PC-3 (cell line): ENCODE measurements around the gene PAIP1. TPM values are rescaled to one million over a fixed set of nuclear protein-coding genes. Genes with fewer than 3 reads are reported as not detected.

Experiments
- ATAC-seq: fragments of 200-7000 bp; cut with Tn5 transposase; 2 replicates; pipeline ENCODE4 v1.9.1; 2020; ENCODE audit warnings: mild to moderate bottlenecking, moderate library complexity
- Bru-seq: library from RNA; stranded (reverse); fragments of 400-500 nt; gene quantifications from one replicate; lab custom pipeline; 2021; lab: Mats Ljungman, UMichigan
- BruChase-seq, 2 experiments: library from RNA; stranded (reverse); fragments of 400-500 nt; gene quantifications; one replicate each; lab custom pipeline; 2021; lab: Mats Ljungman, UMichigan
- BruUV-seq: library from RNA; stranded (reverse); fragments of 400-500 nt; replicated peaks from 2 replicates; lab custom pipeline; 2021; lab: Mats Ljungman, UMichigan
- CTCF ChIA-PET: fragments of 300-600 bp; sonication (Branson Sonifier 250); formaldehyde crosslinking; loops from one replicate; lab custom pipeline; 2022; ENCODE audit warnings: antibody characterized with exemption; lab: Charles Lee
- POLR2A ChIA-PET: fragments of 300-600 bp; sonication (Branson Sonifier 250); formaldehyde crosslinking; loops from one replicate; lab custom pipeline; 2022; ENCODE audit warnings: antibody characterized with exemption; ENCODE audit not compliant: unreplicated experiment; lab: Charles Lee
- DNase-seq: peaks from one replicate; pipeline ENCODE4 v3.0.0-alpha.2; 2015
- H2AFZ ChIP-seq: fragments of 300-600 bp; sonication (generic); 2 replicates; pipeline ENCODE4 v1.6.0; 2016; ENCODE audit warnings: antibody characterized with exemption, low read length
- H3F3A ChIP-seq: fragments of 300-600 bp; sonication (generic); one replicate; pipeline ENCODE4 v1.6.0; 2017; ENCODE audit warnings: antibody characterized with exemption, low read length, control low read depth, mild to moderate bottlenecking; ENCODE audit not compliant: unreplicated experiment
- H3K27ac ChIP-seq: fragments of 300-600 bp; sonication (generic); 2 replicates; pipeline ENCODE4 v1.5.1; 2016; ENCODE audit warnings: mild to moderate bottlenecking, low read length
- H3K27me3 ChIP-seq: fragments of 300-600 bp; sonication (generic); 2 replicates; pipeline ENCODE4 v1.6.1; 2016; ENCODE audit warnings: low read length, mixed read lengths
- H3K36me3 ChIP-seq: fragments of 300-600 bp; sonication (generic); 2 replicates; pipeline ENCODE4 v1.6.1; 2016; ENCODE audit warnings: low read depth, mixed run types, low read length, mixed read lengths
- H3K4me1 ChIP-seq: fragments of 300-600 bp; sonication (generic); 2 replicates; pipeline ENCODE4 v1.5.1; 2016; ENCODE audit warnings: low read length; ENCODE audit not compliant: insufficient read depth
- H3K4me2 ChIP-seq: fragments of 300-600 bp; sonication (generic); 2 replicates; pipeline ENCODE4 v1.6.0; 2016; ENCODE audit warnings: low read length
- H3K4me3 ChIP-seq: fragments of 300-600 bp; sonication (generic); 2 replicates; pipeline ENCODE4 v1.5.1; 2016; ENCODE audit warnings: mild to moderate bottlenecking, low read length, mixed read lengths
- H3K79me2 ChIP-seq: fragments of 300-600 bp; sonication (generic); 2 replicates; pipeline ENCODE4 v1.6.1; 2017; ENCODE audit warnings: low read length, mixed read lengths
- H3K9ac ChIP-seq: fragments of 300-600 bp; sonication (generic); 2 replicates; pipeline ENCODE4 v1.6.0; 2016; ENCODE audit warnings: mild to moderate bottlenecking, low read length
- H3K9me2 ChIP-seq: fragments of 300-600 bp; sonication (generic); replicated peaks from 2 replicates; pipeline ENCODE4 v1.6.1; 2016; ENCODE audit warnings: mixed run types, low read length, mixed read lengths
- H3K9me3 ChIP-seq: fragments of 300-600 bp; sonication (generic); 2 replicates; pipeline ENCODE4 v1.6.1; 2016; ENCODE audit warnings: low read length, mixed read lengths
- H4K20me1 ChIP-seq: fragments of 300-600 bp; sonication (generic); 2 replicates; pipeline ENCODE4 v1.6.1; 2016; ENCODE audit warnings: low read length, mixed read lengths
- EZH2 ChIP-seq: fragments of 300-600 bp; sonication (generic); IDR thresholded peaks from one replicate; pipeline ENCODE4 v1.6.1; 2017; ENCODE audit warnings: antibody characterized with exemption, mild to moderate bottlenecking, low read length; ENCODE audit not compliant: unreplicated experiment
- EZH2phosphoT487 ChIP-seq: fragments of 300-600 bp; sonication (generic); IDR thresholded peaks from 2 replicates; pipeline ENCODE4 v1.6.1; 2018; ENCODE audit warnings: mild to moderate bottlenecking, antibody characterized with exemption, low read length, borderline replicate concordance
- intact Hi-C: fragments of 100-400 bp; cut with micrococcal nuclease; formaldehyde crosslinking; loops from 2 replicates; pipeline ENCODE4 v1.9.0; 2023
- long read RNA-seq: library from polyadenylated mRNA; unstranded; transcript quantifications from one replicate; pipeline ENCODE4 v2.0.0, GENCODE V29; 2021; ENCODE audit not compliant: unreplicated experiment
- total RNA-seq: library from RNA; depleted of rRNA; stranded (reverse); fragments of >200 nt; gene quantifications from 2 replicates; pipeline ENCODE4 v1.2.3, GENCODE V29; 2014; rRNA removed
- TF ChIP-seq, protein P1 (sequence below): fragments of 300-600 bp; sonication (generic); conservative IDR thresholded peaks from 2 replicates; pipeline ENCODE4 v1.5.1; 2017; ENCODE audit warnings: antibody characterized with exemption, low read depth, mild to moderate bottlenecking, low read length

The PAIP1 gene, protein sequence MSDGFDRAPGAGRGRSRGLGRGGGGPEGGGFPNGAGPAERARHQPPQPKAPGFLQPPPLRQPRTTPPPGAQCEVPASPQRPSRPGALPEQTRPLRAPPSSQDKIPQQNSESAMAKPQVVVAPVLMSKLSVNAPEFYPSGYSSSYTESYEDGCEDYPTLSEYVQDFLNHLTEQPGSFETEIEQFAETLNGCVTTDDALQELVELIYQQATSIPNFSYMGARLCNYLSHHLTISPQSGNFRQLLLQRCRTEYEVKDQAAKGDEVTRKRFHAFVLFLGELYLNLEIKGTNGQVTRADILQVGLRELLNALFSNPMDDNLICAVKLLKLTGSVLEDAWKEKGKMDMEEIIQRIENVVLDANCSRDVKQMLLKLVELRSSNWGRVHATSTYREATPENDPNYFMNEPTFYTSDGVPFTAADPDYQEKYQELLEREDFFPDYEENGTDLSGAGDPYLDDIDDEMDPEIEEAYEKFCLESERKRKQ
- total RNA-seq (117 and 142 TPM in 2 replicates), Bru-seq, nascent RNA (percentile 94 among the genes with signal in this experiment), BruChase-seq, experiment 1, labeled RNA remaining after a 6-hour chase (percentile 91 among the genes with signal in this experiment), BruChase-seq, experiment 2, labeled RNA remaining after a 2-hour chase (percentile 90 among the genes with signal in this experiment)
- long read RNA-seq, transcript PAIP1-201 (11 exons, 2,782 nt) = major isoform, 327 of 491 reads
- long read RNA-seq, transcript PAIP1-203 (11 exons, 1,734 nt) = minor isoform, 94 of 491 reads
- long read RNA-seq, partial matches to known transcripts = 13 of 491 reads
- long read RNA-seq, other reads (novel, unspliced or antisense) = 54 of 491 reads

DNA sequence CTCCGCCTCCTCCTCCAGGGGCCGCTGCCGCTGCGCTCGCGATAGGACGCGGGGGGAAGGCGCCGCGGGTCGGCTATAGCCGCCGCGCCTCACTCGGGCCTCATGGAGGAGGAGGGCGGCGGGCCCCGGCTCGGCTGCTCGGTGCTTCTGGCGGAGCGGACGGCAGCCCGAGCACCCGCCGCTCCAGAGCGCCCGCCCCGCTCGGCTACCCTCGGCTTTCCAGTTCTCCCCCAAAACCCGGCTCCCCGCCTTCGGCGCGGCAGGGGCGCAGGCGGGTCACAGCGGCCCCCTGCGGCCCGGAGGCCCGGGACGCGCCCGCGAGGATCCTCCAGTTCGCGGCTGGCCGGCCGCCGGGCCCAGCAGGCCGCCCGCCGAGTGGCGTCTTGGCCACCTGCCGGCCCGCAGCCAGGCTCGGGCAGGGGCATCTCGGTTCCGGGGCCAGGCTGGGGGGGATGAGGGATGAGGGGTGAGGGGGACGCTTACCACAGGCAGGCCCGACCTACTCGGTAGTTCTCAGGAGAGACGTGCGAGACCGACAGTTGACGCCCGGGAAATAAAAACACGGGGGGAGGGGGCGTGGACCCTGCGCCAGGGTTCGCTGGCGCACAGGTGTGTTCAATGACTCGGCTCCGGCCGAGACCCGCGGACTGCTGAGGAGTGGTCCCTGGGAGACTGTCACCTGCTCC lies at the start of gene PAIP1:
TSS of gene PAIP1 (minus strand) at position 221 of the 686 bp plus-strand sequence. CDS start 231 bp downstream, outside the sequence.
- peak within 1 kb of the TSS; percentile 86 for H3K4me2 ChIP-seq
- intact Hi-C loops = loop anchor here (1.0 to 2.0 kb wide), 3 partner anchors 42 to 74 kb away; partner anchors contain the start of genes C5orf34, NNT and TMEM267
- no peaks in the 10 kb centered on the region for H3F3A ChIP-seq
- DNase-seq (peak; percentile 89), ATAC-seq (peak; percentile 78)
- POLR2A ChIA-PET = interaction anchor here (0.7 kb wide), 1 partner anchor 91 kb away, joined by 4 read pairs; no protein-coding TSS in a partner anchor
- TF ChIP-seq EZH2 (no peak), EZH2phosphoT487 (no peak)
- TF ChIP-seq, protein P1, sequence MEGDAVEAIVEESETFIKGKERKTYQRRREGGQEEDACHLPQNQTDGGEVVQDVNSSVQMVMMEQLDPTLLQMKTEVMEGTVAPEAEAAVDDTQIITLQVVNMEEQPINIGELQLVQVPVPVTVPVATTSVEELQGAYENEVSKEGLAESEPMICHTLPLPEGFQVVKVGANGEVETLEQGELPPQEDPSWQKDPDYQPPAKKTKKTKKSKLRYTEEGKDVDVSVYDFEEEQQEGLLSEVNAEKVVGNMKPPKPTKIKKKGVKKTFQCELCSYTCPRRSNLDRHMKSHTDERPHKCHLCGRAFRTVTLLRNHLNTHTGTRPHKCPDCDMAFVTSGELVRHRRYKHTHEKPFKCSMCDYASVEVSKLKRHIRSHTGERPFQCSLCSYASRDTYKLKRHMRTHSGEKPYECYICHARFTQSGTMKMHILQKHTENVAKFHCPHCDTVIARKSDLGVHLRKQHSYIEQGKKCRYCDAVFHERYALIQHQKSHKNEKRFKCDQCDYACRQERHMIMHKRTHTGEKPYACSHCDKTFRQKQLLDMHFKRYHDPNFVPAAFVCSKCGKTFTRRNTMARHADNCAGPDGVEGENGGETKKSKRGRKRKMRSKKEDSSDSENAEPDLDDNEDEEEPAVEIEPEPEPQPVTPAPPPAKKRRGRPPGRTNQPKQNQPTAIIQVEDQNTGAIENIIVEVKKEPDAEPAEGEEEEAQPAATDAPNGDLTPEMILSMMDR = peak; percentile 70
- peak within 1 kb of the TSS; percentile 81 for H2AFZ ChIP-seq
- peak within 1 kb of the TSS; percentile 65 for H3K27ac ChIP-seq
- peaks cover 28% of the 10 kb centered on the region for H4K20me1 ChIP-seq
- H3K27me3 ChIP-seq = no peaks in the 10 kb centered on the region
- no peaks in the 10 kb centered on the region for H3K9me2 ChIP-seq
- H3K79me2 ChIP-seq = peaks cover 44% of the 10 kb centered on the region
- CTCF ChIA-PET = no interaction called here
- no peaks in the 10 kb centered on the region for H3K9me3 ChIP-seq
- no TSS peak for BruUV-seq
- H3K4me3 ChIP-seq = peak within 1 kb of the TSS; percentile 82
- peak within 1 kb of the TSS; percentile 94 for H3K9ac ChIP-seq
- H3K4me1 ChIP-seq = peaks cover 25% of the 10 kb centered on the region
- peaks cover 26% of the 10 kb centered on the region for H3K36me3 ChIP-seq

DNA sequence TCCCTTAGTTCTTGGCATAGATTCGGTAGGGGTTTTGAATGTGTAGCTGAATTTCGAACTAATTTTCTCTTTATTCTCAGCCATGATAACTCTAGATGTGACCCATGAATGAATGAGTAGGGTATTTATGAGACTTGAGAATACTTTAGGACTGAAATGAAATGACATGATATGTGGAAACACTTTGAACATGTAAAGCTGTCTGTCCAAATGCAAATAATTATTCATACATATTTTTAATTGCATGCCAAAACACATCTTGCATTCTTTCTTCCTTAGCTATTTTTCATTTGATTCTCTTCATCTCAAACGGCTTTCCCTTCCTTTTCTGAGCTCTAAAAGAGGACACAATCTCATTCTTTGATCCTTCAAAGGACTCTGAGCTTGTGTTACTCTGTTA lies 49.5 kb upstream of the PAIP1 start:
- POLR2A ChIA-PET = no interaction called here
- no TSS peak for BruUV-seq
- H3K9ac ChIP-seq = no peak overlapping the region

More for the DNA sequence above, 49.5 kb upstream of the PAIP1 start:
- H3K9me2 ChIP-seq = no peaks in the 10 kb centered on the region
- H3K27ac ChIP-seq = no peak overlapping the region
- H3K36me3 ChIP-seq = no peaks in the 10 kb centered on the region
- H3K4me2 ChIP-seq = no peak overlapping the region
- H2AFZ ChIP-seq = no peak overlapping the region
- ATAC-seq (no peak), DNase-seq (no peak)
- peaks cover 18% of the 10 kb centered on the region; the same call in 1 of the 2 replicates for H3K79me2 ChIP-seq
- no peaks in the 10 kb centered on the region for H3F3A ChIP-seq
- intact Hi-C loops = no loop called here
- H4K20me1 ChIP-seq = no peaks in the 10 kb centered on the region
- CTCF ChIA-PET = no interaction called here
- TF ChIP-seq, protein P1 = no peak
- TF ChIP-seq EZH2 = no peak
- no peak for TF ChIP-seq EZH2phosphoT487
- peaks cover 19% of the 10 kb centered on the region for H3K4me1 ChIP-seq
- no peaks in the 10 kb centered on the region for H3K27me3 ChIP-seq
- H3K4me3 ChIP-seq = no peak overlapping the region
- H3K9me3 ChIP-seq = no peaks in the 10 kb centered on the region
